Stimulated activated CD8-positive, alpha-beta memory T cell treated with anti-CD3 and anti-CD28 coated beads, Interleukin-7, amount 100 ng/mL, for 1 hour (primary cell): Measurements from ENCODE around the gene MBNL1.
"Not testable (repeated sequence)": the region's sequence is repeated elsewhere in the genome, so short reads cannot be mapped to it uniquely, and the experiment has no call there.

Experiments
- DNase-seq, 2 donors: peaks; one replicate each; pipeline ENCODE4 v3.0.0-alpha.2; 2020; ENCODE audit warnings: low read depth in 2 of 2

MBNL1 gene

DNA sequence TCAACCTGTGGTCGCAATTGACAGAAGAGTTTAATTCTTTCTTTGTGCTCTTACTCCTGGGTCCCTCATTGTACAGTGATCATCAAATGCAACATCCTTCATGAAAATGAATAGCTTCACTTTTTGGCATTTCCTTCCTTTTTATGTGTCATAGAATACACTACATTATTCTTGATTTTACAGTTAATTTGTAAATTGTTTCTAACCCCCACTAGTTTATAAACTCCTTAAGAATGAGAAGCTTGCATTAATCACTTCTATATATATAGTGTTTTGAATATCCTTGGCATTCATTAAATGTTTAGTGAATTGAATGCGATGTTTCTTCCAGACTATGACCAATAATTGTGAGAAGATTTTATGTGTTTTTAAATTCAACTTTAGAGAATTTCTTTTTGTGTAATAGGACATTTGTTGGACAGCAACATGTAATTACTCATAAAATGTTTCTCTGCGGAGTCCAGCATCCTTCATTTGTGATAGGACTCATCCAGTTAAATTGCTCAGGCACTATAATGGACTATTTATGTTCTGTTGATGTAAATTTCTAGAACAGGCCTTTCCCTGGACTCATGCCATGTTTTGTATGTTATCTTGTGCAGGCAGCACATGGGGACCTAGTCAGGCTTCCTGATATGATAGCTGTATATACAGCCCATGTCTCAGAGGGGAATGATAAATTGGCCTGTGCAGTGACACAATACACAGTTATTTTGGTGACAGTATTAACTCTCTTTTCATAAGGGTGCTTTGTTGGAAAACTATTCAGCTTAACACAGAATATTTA lies 51.3 kb downstream of the MBNL1 start:
- no peak for DNase-seq

DNA sequence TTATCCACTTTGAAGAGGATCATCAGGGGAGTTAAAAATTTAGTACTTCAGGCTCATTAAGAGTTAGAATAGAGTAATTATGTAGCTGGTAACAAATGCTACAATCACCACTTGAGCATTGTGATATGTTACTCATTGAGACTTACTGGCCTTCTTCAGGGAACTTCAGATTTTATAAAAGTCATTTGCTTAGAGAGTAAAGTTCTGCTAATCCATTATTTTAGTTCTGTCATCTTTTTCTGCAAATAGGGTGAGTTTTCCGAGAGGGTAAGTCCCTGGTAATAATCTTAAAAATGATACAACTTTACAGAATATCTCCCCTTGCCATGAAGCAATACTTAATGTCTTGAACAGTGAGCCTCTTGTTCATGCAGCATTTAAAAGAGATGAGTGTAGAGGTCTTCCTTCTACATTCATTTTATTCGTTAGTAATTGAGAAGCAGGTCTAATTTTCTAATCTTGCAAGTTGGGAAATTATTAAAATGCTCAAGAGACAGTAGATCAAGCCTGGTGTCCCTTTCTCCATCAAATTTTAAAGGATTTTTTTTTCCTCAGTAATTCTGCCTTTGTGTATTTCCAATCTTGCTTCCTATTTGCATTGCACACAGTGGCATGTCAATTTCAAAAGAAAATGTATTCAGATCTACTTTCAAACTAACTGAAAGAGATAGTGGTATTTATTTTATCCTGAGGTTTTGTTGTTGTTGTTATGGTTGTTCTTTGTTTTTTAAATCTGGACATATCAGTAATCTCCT lies 52.6 kb downstream of the MBNL1 start:
- DNase-seq = no peak

- DNase-seq = no peak
These were observed 53.2 kb downstream of the MBNL1 start for GRCh38 chr3:152321955-152322377.

DNA sequence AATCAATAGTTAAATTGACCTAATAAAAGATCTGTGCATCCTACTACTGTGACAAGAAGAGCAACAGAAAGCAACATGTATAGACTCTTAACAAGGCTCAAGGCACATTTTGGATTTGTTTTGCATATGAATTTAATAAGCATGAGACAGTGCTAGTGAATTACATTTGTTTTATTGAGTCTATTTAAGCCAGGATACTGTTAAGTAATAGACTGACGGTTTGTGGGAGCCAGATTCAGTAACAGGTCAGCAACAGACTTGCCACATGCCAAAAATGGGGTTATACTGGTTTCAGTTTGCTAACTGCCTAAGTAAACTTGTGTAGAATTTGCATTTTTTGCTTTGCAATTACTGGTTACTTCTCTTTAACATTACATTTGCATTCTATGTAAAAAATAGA lies 54.0 kb downstream of the MBNL1 start:
- DNase-seq = no peak

DNA sequence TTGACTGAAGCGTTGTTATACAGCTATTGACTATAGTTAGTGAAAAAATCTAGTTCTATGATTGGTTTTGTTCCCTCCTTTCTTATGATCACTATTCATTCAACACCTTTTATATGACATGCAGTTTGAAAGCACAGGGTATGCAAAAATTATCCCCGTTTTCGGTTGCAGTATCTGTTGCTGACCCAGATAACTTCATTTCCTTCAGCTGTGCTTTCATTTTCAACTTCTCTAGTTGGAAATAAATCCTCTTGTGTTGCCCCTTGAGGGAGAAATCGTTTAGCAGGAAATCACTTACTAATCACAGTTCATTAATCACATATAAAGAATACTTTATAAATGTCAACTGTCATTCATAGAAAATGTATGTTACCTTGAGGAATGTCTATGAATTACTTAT lies 55.1 kb downstream of the MBNL1 start:
- DNase-seq = no peak

DNA sequence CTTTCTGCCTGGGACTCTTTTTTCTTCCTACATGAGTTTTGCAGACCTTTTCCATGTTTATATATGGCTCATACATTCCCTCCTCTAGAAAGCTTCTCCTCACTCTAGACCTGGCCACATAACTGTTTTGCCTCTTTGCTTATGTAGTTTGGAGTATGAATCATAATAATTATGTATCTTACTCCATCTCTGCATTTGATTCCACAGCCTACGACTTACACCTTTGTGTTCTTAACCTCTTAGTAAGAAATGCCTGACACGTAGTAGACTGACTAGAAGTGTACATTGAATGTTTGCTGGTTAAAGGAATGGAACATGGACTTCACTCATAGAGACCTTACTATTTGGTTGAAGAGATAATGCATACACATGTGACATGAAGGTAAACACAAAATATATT lies 56.4 kb downstream of the MBNL1 start:
- DNase-seq = no peak

DNA sequence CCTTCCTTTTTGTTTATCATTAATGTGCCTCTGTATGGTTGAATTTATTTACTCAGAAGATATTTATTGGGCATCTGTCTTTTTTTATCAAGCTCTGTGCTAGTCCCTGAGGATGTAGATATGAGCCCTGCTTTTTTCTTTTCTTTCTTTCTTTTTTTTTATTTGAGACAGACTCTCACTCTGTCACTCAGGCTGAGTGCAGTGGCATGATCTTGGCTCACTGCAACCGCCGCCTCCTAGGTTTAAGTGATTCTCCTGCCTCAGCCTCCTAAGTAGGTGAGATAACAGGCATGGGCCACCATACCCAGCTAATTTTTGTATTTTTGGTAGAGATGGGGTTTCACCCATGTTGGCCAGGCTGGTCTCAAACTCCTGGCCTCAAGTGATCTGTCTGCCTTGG lies 58.5 kb downstream of the MBNL1 start:
- no peak for DNase-seq

GRCh38 chr3:152328841-152329240 lies 60.1 kb downstream of the MBNL1 start:
- no peak for DNase-seq

DNA sequence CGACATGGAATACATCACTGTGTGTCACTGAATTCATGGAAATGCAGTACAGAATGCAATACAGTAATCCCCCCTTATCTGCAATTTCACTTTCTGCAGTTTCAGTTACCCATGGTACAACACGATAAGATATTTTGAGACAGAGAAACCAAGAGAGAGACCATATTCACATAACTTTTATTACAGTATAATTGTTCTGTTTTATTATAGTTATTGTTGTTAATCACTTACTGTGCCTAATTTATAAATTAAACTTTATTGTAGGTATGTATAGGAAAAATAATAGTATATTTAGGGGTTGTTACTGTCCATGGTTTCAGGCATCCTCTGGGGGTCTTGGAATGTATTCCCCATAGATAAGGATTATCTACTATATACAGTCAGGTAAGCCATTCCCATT lies 61.8 kb downstream of the MBNL1 start:
- no peak for DNase-seq

- no peak for DNase-seq
These were observed 62.4 kb downstream of the MBNL1 start for GRCh38 chr3:152331018-152331541.

- DNase-seq = no peak
These were observed 63.3 kb downstream of the MBNL1 start for GRCh38 chr3:152331998-152332397.

- no peak for DNase-seq
These were observed 65.2 kb downstream of the MBNL1 start for GRCh38 chr3:152333928-152334327.

- DNase-seq = no peak
These were observed 66.0 kb downstream of the MBNL1 start for GRCh38 chr3:152334761-152335160.

DNA sequence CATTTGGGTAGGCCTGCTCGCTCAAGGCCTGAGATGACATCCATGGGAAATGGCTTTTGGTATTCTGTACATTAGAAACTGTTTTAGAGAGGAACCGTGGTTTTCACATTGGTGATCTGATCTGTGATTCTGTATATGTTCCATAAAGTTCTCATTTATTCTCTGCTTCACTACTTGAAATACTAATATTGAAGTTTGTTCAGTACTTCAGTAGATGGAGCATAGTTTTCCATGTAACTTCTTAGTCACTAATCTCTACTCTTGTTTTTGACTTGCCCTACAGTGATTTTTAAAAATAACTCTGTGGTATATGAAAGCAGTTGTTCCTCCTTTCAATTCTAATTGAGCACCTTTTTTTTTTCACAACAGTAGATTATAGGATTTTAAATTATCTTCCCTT lies 66.5 kb downstream of the MBNL1 start:
- DNase-seq = no peak

- not testable (repeated sequence) for DNase-seq
These were observed 68.6 kb downstream of the MBNL1 start for GRCh38 chr3:152337337-152337736.

- DNase-seq = no peak
These were observed 69.5 kb downstream of the MBNL1 start for GRCh38 chr3:152338159-152338720.

GRCh38 chr3:152339881-152340505 lies 71.3 kb downstream of the MBNL1 start:
- no peak for DNase-seq

- no peak for DNase-seq
These were observed 76.5 kb downstream of the MBNL1 start for GRCh38 chr3:152345233-152345632.

GRCh38 chr3:152346058-152346457 lies 77.3 kb downstream of the MBNL1 start:
- DNase-seq = no peak

GRCh38 chr3:152346740-152347139 lies 78.0 kb downstream of the MBNL1 start:
- no peak for DNase-seq

GRCh38 chr3:152348436-152349177 lies 79.9 kb downstream of the MBNL1 start:
- DNase-seq = no peak
